C4-2B (cell line): ENCODE data around the gene HES2.

Source experiments
- H3K27ac ChIP-seq: fragments of 450-650 bp; 2 replicates; pipeline ENCODE4 v1.5.1; 2017
- CTCF ChIP-seq: fragments of 450-650 bp; conservative IDR thresholded peaks from 2 replicates; pipeline ENCODE4 v1.5.1; 2017; ENCODE audit warnings: mild to moderate bottlenecking
- ZFX ChIP-seq: fragments of 450-650 bp; IDR thresholded peaks from 2 replicates; pipeline ENCODE4 v1.6.1; 2017

HES2 gene

GRCh38 chr1:6425658-6426057 is 5.9 kb upstream of the HES2 start:
- H3K27ac ChIP-seq, result peak overlapping the region; percentile 69; the same call in 1 of the 2 replicates
- TF ChIP-seq CTCF, result no peak
- no peak for TF ChIP-seq ZFX

GRCh38 chr1:6424619-6425593 is 5.2 kb upstream of the HES2 start, which contains the start of gene ESPN:
TSS of gene ESPN (plus strand) at chr1:6424776. CDS start at chr1:6424956, 180 bp downstream.
- H3K27ac ChIP-seq, result peak within 1 kb of the TSS; percentile 69; the same call in 1 of the 2 replicates
- TF ChIP-seq ZFX (no peak), CTCF (no peak)

- TF ChIP-seq ZFX (no peak), CTCF (no peak)
These were observed 4.4 kb upstream of the HES2 start for GRCh38 chr1:6424000-6424565.

GRCh38 chr1:6423321-6423999 is 3.7 kb upstream of the HES2 start:
- H3K27ac ChIP-seq, result no peak overlapping the region
- peak; percentile 98 for TF ChIP-seq CTCF
- no peak for TF ChIP-seq ZFX

More at GRCh38 chr1:6424000-6424565, 4.4 kb upstream of the HES2 start:
- H3K27ac ChIP-seq, result no peak overlapping the region

GRCh38 chr1:6421266-6421665 is 1.5 kb upstream of the HES2 start:
- TF ChIP-seq CTCF, result no peak
- TF ChIP-seq ZFX, result no peak
- H3K27ac ChIP-seq, result no peak overlapping the region

GRCh38 chr1:6420454-6421042 is 829 bp upstream of the HES2 start:
- TF ChIP-seq CTCF (no peak), ZFX (no peak)
- no peak overlapping the region for H3K27ac ChIP-seq
